Head of caudate nucleus (tissue), 42 donors: ENCODE data around the gene STX7.

ENCODE experiments used
- DNase-seq, 42 donors: peaks; one replicate each; pipeline versions ENCODE4 v3.0.0 to v3.0.0-alpha.2; 2020 to 2021; ENCODE audit warnings: mixed read lengths in 7 of 42
- intact Hi-C: fragments of 100-400 bp; cut with DNase I; formaldehyde crosslinking; loops from one replicate; pipeline ENCODE4 v1.15.0; 2022

STX7 gene

GRCh38 chr6:132445201-132445951 is 67.5 kb downstream of the STX7 start:
- DNase-seq: no peak
- intact Hi-C loops: no loop called here

- no peak for DNase-seq
These were observed 69.7 kb downstream of the STX7 start for GRCh38 chr6:132443206-132443605.

GRCh38 chr6:132430110-132430509 is 82.8 kb downstream of the STX7 start:
- DNase-seq: no peak
- intact Hi-C loops: no loop called here

More at GRCh38 chr6:132443206-132443605, 69.7 kb downstream of the STX7 start:
- intact Hi-C loops: no loop called here

GRCh38 chr6:132425176-132425575 is 87.7 kb downstream of the STX7 start:
- intact Hi-C loops: no loop called here
- no peak for DNase-seq

- intact Hi-C loops: no loop called here
- DNase-seq: no peak
These were observed 89.1 kb downstream of the STX7 start for GRCh38 chr6:132423839-132424238.

GRCh38 chr6:132418235-132418965 is 94.5 kb downstream of the STX7 start:
- intact Hi-C loops: no loop called here
- no peak for DNase-seq

GRCh38 chr6:132414761-132415160 is 98.2 kb downstream of the STX7 start:
- no peak for DNase-seq
- intact Hi-C loops: no loop called here

GRCh38 chr6:132414322-132414721 is 98.6 kb downstream of the STX7 start:
- no peak for DNase-seq
- intact Hi-C loops: no loop called here

GRCh38 chr6:132413499-132413802 is 99.5 kb downstream of the STX7 start:
- intact Hi-C loops: no loop called here

GRCh38 chr6:132412656-132413498 is 100.0 kb downstream of the STX7 start:
- intact Hi-C loops: no loop called here
- no peak for DNase-seq

More at GRCh38 chr6:132413499-132413802, 99.5 kb downstream of the STX7 start:
- DNase-seq: no peak

- intact Hi-C loops: no loop called here
- no peak for DNase-seq
These were observed 101.6 kb downstream of the STX7 start for GRCh38 chr6:132411296-132411695.

- DNase-seq: no peak
- intact Hi-C loops: no loop called here
These were observed 102.1 kb downstream of the STX7 start for GRCh38 chr6:132410830-132411229.

- intact Hi-C loops: no loop called here
- DNase-seq: no peak
These were observed 107.6 kb downstream of the STX7 start for GRCh38 chr6:132405143-132405915.

- no peak for DNase-seq
- intact Hi-C loops: no loop called here
These were observed 108.2 kb downstream of the STX7 start for GRCh38 chr6:132404736-132405135.

GRCh38 chr6:132404330-132404729 is 108.6 kb downstream of the STX7 start:
- DNase-seq: no peak
- intact Hi-C loops: no loop called here

- intact Hi-C loops: no loop called here
- DNase-seq: no peak
These were observed 111.2 kb downstream of the STX7 start for GRCh38 chr6:132401618-132402285.

- peak in 27 of 42 donors; percentile 4 to 65 (median 36) for DNase-seq
- intact Hi-C loops: no loop called here
These were observed 111.9 kb downstream of the STX7 start, which contains the start of gene MOXD1 for GRCh38 chr6:132400883-132401617. Gene MOXD1, minus strand, starts transcription at chr6:132401475. Its CDS starts 49 bp downstream, at chr6:132401426.

- intact Hi-C loops: no loop called here
- no peak for DNase-seq
These were observed 112.4 kb downstream of the STX7 start for GRCh38 chr6:132400555-132400882.
